HL-60/S4 treated with retinoic acid at 250 ng/mL for 4 days and 3 days (cell line): ENCODE measurements around the gene MLC1.

Experiments
- in situ Hi-C: fragments of 300-500 bp; cut with MboI; formaldehyde crosslinking; loops from 2 replicates; pipeline ENCODE4 v1.7.0; 2022; ENCODE audit warnings: low sequenced_read_pairs

Gene MLC1

GRCh38 chr22:50078761-50079160 is 6.5 kb downstream of the MLC1 start:
- in situ Hi-C loops: no loop called here

DNA sequence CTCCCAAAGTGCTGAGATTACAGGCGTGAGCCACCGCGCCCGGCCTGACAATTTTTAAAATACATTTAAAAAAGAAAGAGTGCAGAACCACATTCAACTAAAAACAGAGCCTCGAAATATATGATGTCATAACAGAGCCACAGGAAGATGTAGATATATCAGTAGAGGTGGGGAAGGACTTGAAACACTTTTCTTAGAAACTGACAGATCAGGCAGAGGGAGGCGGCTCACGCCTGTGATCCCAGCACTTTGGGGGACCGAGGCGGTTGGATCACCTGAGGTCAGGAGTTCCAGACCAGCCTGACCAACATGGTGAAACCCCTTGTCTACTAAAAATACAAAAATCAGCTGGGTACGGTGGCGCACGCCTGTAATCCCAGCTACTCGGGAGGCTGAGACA is 7.0 kb downstream of the MLC1 start:
- in situ Hi-C loops: no loop called here

- in situ Hi-C loops: no loop called here
Observed at GRCh38 chr22:50076646-50077535, 8.3 kb downstream of the MLC1 start.

- in situ Hi-C loops: no loop called here
Observed at GRCh38 chr22:50074551-50075530, 10.4 kb downstream of the MLC1 start.

- in situ Hi-C loops: no loop called here
Observed at GRCh38 chr22:50074056-50074455, 11.2 kb downstream of the MLC1 start.

- in situ Hi-C loops: no loop called here
Observed at GRCh38 chr22:50072714-50073538, 12.3 kb downstream of the MLC1 start.

DNA sequence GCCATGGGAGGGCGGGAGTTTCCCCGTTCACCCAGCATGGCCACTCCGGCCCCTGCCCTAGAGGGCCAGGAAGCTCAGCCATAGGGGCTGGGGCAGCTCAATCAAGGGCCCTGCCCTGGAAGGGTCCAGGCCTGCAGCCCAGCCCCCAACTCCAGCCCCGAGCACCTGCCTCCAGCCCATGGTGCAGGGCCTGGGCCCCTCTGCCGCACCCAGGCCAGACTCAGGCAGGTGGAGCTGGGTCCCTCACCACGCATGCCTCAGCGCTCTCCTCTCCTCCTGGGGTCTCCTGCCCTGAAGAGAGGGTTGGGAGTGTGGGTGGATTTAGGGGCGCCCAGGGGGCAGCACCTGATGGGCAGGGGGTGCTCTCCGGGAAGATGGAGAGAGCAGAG is 13.1 kb downstream of the MLC1 start:
- in situ Hi-C loops: no loop called here

DNA sequence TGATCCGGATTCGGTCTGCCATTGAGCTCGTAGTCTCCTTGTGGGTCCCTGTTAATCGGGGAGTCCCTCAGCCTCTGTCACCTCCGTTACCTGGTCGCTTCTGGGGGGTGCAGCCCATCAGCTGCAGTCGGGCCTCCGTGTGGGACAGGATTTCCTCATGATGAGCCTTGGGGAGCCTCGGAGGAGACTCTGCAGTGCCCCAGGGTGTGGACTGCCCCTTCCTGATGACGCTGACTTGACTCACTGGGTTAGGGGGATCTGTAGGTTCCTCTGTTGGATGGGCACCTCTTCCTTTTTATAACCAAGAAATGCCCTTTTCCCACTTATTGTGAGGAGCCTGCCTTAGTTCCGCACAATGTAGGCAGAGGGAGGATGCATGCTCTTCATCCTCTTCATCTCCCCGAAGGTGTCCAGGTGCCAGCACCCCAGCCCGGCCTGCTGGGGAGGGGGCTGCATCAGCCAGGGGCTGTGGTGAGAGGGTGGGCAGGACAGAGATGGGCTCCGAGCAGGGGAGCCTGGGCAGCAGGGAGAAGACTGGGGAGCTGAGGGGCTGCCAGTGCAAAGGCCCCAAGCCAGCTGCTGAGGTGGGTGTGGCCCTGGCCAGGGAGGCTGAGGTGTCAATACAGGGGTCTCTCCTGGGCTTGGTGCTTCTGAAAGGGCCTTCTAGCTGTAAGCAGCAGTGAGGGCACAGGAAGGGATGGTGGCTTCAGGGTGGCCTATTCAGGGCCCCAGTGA is 13.6 kb downstream of the MLC1 start:
- in situ Hi-C loops: no loop called here

DNA sequence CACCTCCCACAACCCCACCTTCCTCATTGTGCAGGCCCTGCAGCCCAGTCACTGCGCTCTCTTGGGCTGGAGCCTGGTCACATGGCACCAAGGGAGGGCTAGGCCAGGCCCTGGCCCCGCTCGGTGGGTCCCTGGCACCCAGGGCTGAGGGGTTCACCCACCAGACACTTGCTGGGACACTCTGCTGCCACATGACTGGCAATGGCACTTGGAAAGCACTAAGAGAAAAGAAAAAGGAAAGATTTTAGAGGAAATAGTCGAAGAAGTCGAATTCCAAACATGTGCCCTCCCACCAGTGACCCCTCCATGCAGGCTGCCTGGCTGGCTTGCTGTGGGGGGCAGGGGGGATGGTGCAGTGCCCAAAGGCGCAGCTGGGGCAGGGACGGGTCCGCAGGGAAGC is 14.9 kb downstream of the MLC1 start:
- in situ Hi-C loops: no loop called here

- in situ Hi-C loops: no loop called here
Observed at GRCh38 chr22:50068096-50068495, 17.1 kb downstream of the MLC1 start.

GRCh38 chr22:50067244-50067643 is 18.0 kb downstream of the MLC1 start:
- in situ Hi-C loops: no loop called here

DNA sequence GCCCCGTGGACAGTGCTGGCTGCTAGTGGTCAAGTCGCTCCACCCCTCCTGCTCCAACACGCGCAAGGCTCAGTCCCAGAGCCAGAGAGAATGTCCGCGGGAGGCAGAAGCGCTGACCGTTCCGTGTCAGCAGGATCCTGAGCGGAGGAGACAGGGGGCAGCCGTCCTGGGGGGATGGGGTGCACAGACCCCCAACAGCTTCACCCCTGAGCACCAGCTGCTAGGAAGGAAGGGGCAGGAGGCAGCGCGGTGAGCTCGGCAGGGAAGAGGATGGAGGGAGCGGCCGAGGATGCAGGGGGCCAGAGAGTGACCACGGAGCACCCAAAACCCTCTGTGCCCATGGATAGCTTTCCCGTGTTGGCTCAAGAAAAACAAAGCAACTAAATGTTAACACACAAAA is 20.8 kb downstream of the MLC1 start:
- in situ Hi-C loops: no loop called here

GRCh38 chr22:50063589-50064393 is 21.4 kb downstream of the MLC1 start:
- in situ Hi-C loops: no loop called here

- in situ Hi-C loops: no loop called here
Observed at GRCh38 chr22:50062509-50063135, 22.6 kb downstream of the MLC1 start.

GRCh38 chr22:50061824-50062355 is 23.3 kb downstream of the MLC1 start:
- in situ Hi-C loops: no loop called here

DNA sequence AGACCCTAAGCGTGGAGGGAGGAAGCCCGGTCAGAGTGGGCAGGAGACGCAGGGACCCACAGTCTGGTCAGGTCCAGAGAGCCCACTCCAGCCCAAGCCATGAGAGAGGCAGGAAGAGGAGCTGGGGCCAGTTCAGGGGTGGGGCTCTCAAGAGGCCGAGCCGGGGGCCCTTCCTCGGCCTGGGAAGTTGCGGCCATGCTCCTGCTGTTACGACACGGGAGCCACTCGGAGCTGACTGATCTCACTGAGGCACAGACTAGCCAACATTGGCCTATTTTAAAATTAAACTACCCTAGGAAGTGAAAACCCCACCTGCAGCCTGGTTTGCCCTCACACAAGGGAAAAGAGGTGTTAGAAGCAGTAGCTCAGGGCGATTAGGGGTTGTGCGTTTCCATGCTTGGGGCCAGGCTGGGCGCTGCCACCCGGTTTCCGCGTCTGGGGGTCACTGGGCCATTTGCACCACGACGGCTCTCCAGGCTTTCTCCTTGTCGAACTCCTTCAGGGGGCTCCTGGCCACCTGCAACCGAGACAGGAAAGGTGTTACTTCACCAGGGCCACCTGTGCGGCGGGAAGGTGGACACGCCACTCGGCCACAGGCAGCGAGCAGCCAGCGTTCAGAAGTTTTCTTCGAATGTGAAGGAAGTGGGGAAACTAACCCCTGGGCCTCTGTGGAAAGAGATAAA is 23.9 kb downstream of the MLC1 start:
- in situ Hi-C loops: no loop called here

DNA sequence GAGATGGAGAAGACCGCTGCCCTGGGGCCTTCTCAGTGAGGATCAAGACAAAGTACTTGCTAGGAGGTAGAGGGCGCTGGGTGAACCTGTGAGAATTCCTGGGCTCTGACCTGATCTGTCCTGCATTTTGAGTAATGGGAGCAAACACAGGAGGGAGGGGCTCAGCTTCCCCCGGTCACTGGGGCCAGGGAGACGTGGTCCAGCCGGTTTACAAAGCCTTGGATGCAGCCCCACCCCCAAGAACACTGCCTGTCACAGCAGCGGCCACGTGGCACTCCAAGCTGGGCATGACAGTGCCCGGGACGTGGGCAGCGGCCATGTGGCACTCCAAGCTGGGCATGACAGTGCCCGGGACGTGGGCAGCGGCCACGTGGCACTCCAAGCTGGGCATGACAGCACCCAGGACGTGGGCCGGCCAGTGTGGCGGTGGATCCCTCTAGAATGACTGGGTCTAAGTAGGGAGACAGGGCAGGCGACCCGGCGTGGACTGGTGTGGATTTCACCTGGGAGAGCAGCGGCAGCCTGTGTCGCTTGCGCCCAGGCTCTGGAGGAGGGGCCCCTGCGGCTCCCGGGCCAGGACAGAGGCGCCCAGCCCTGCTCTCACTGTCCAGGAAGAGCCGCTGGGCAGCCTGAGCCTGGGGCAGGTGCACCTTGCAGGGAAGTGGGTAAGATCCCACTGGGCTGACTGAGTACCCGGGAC is 24.6 kb downstream of the MLC1 start:
- in situ Hi-C loops: no loop called here

- in situ Hi-C loops: no loop called here
Observed at GRCh38 chr22:50059881-50060262, 25.4 kb downstream of the MLC1 start.
